Measurements from ENCODE around the gene RANBP1. TPM values are rescaled to one million over a fixed set of nuclear protein-coding genes. Genes with fewer than 3 reads are reported as not detected.

Gene RANBP1
- total and polyA plus RNA-seq, 12 donors, result 31.8 to 71.7 (median 39.0) TPM

DNA sequence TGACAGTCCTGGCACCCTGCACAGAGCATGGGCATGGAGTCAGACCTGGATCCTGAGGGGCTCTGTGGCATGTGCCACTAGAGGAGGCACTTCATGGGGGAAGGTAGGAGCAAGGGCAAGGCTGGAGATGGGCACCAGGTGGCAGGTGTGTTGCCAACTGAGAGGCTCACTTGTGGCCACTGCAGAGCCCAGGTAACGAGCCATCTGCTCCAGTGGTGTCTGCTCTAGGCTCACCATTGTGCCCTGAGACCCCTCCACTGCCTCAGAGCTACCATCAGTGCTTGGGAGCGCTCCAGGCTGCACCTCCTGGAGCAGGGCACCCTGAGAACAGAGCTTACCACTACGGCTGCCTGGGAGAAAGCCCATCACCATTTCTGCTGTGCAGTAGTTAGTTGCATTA is 14.4 kb downstream of the RANBP1 start:
- intact Hi-C loops (cut with DNase I), result loop anchor here in 1 of 10 donors (10.0 kb wide), 1 partner anchor 166 kb away; no protein-coding TSS in a partner anchor
- TF ChIP-seq, protein P1, sequence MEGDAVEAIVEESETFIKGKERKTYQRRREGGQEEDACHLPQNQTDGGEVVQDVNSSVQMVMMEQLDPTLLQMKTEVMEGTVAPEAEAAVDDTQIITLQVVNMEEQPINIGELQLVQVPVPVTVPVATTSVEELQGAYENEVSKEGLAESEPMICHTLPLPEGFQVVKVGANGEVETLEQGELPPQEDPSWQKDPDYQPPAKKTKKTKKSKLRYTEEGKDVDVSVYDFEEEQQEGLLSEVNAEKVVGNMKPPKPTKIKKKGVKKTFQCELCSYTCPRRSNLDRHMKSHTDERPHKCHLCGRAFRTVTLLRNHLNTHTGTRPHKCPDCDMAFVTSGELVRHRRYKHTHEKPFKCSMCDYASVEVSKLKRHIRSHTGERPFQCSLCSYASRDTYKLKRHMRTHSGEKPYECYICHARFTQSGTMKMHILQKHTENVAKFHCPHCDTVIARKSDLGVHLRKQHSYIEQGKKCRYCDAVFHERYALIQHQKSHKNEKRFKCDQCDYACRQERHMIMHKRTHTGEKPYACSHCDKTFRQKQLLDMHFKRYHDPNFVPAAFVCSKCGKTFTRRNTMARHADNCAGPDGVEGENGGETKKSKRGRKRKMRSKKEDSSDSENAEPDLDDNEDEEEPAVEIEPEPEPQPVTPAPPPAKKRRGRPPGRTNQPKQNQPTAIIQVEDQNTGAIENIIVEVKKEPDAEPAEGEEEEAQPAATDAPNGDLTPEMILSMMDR (IDR thresholded peaks at IDR 0.05), result no peak
- Histone ChIP-seq H3K36me3 (peaks cover 0 to 29% (median 11%) of the 10 kb centered on the region in 9 donors), H3K27ac (peak overlapping the region in 6 of 10 donors; percentile 89 to 100 (median 99)), H3K27me3 (no peaks in the 10 kb centered on the region), H3K9me3 (no peaks in the 10 kb centered on the region), H3K4me1 (peaks cover 27 to 52% (median 40%) of the 10 kb centered on the region in 9 donors), H3K4me3 (peak overlapping the region in 7 of 10 donors; percentile 85 to 100 (median 94))
- 77 to 82% methylated on average over 3 of the region's 3 CpGs for WGBS, 2 donors
- ATAC-seq (peak in 2 of 8 donors; percentile 1), DNase-seq (no peak)

DNA sequence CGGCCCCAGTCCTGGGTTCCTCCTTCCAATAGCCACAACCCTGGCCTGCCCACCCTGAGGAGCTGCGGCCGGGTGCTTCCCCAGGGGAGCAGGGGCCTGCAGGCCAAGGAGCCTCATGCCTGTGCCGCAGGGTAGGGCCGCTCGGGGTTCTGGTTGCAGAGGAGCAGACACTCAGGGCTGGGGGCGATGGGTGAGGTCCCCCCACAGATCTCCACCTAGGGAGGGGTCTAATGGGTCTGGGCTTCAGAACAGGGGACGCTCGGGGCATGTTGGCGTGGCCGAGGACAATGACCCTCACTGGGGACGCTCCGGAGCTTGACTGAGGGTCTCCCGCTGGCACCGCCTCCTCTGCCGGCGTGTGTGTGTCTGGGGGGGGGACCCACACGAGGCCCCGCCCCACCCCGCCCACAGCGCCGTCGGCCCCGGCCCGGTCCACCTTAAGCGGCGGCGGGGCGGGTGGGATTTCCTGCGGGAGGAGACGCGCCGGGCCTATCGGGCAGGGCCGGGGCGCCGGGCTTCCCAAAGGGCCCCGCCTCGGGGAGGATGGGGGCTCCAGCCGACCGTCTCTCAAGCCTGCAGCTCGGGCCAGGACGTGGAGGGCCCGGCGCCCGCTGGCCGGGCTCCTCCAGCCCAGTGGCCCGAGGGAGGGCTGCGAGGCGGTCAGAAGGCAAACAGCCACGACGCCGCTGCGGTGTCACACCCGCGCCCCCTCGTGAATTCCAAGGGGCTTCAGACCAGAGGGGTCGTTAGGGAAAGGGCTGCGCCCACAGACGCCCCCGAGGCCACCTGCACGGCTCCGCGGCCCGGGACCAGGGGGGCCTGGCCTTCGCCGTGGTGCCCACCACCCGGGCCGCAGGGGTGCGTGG is 15.1 kb downstream of the RANBP1 start:
- Histone ChIP-seq H3K9me3 (no peaks in the 10 kb centered on the region), H3K4me1 (peaks cover 34 to 58% (median 46%) of the 10 kb centered on the region in 9 donors), H3K36me3 (peaks cover 0 to 22% (median 5%) of the 10 kb centered on the region in 9 donors), H3K27me3 (no peaks in the 10 kb centered on the region), H3K4me3 (peak overlapping the region; percentile 85 to 100 (median 94)), H3K27ac (peak overlapping the region; percentile 89 to 100 (median 96))
- intact Hi-C loops (cut with DNase I), result loop anchor here in 1 of 10 donors (10.0 kb wide), 1 partner anchor 166 kb away; no protein-coding TSS in a partner anchor
- DNase-seq, result peak; percentile 88 to 92
- TF ChIP-seq, protein P1 (IDR thresholded peaks at IDR 0.05), result no peak
- WGBS, 2 donors, result 4% methylated on average over 66 to 70 of the region's 70 CpGs
- peak; percentile 79 to 94 (median 89) for ATAC-seq

DNA sequence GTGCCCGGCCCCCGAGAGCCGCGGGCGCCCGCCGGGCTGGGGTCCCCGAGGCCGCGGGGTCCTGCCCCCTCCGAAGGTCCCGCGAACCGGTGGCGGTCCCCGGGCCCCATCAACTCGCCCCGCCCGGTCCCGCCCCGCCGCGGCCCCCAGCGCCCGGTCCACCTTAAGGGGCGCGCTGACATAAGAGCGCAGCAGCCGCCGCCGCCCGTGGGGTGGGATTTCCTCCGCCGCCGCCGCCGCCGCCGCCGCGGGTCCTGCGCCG is 15.6 kb downstream of the RANBP1 start, which contains the start of gene ZDHHC8:
Gene ZDHHC8, plus strand, starts transcription at position 208 of the 262 bp plus-strand sequence. CDS start 144 bp downstream, outside the sequence.
- DNase-seq, result peak in 1 of 2 donors; percentile 67
- WGBS, 2 donors, result 0 to 1% methylated on average over 5 to 41 of the region's 43 CpGs
- Histone ChIP-seq H3K36me3 (peaks cover 0 to 17% (median 5%) of the 10 kb centered on the region in 9 donors), H3K9me3 (no peaks in the 10 kb centered on the region), H3K4me3 (peak within 1 kb of the TSS; percentile 85 to 100 (median 97)), H3K27me3 (no peaks in the 10 kb centered on the region), H3K4me1 (peaks cover 39 to 64% (median 52%) of the 10 kb centered on the region in 9 donors), H3K27ac (peak within 1 kb of the TSS; percentile 89 to 100 (median 96))
- intact Hi-C loops (cut with DNase I), result loop anchor here in 1 of 10 donors (10.0 kb wide), 1 partner anchor 167 kb away; no protein-coding TSS in a partner anchor
- TF ChIP-seq, protein P1 (IDR thresholded peaks at IDR 0.05), result no peak
- peak; percentile 0 to 86 (median 39) for ATAC-seq

DNA sequence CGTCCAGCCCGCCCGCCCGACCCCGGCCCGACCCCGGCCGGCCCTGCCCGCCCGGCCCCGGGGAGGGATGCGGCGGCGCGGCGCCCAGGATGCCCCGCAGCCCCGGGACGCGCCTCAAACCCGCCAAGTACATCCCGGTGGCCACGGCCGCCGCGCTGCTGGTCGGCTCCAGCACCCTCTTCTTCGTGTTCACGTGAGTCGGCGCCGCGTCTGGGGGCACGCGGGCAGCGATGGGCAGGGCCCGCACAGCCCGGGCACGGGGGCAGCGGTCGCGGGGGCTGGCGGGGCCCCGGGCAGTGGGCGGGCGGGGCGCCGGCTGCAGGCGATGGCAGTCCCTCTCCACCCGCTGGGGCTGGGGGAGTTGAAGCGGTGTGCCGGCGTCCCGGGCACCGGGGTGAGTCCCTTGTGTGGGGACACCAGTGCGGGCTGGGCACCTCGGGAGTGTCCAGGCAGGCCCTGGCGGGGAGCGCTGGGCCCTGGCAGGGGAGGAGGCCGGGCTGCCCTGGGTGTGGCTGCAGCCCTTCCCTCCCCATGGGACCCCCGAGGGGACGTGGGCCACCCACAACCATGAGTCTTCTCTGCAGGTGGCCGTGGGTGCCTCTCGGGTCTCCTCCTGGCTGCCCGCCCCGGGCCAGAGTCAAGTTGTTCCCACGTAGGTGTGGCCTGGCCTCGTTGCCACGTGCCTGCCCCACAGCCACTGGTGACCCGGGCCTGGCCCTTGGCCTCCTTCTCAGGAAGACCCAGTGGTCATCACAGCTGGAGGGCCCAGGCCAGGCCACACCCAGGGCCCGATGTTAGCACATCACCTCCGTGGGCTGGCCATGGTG is 16.2 kb downstream of the RANBP1 start:
- Histone ChIP-seq H3K36me3 (peaks cover 0 to 11% (median 5%) of the 10 kb centered on the region in 9 donors), H3K9me3 (no peaks in the 10 kb centered on the region), H3K4me3 (peak overlapping the region; percentile 82 to 99 (median 94)), H3K27me3 (no peaks in the 10 kb centered on the region), H3K4me1 (peaks cover 45 to 69% (median 57%) of the 10 kb centered on the region in 9 donors), H3K27ac (peak overlapping the region; percentile 28 to 100 (median 76))
- DNase-seq, result peak; percentile 38 to 46
- TF ChIP-seq, protein P1 (IDR thresholded peaks at IDR 0.05), result no peak
- intact Hi-C loops (cut with DNase I), result loop anchor here in 1 of 10 donors (10.0 kb wide), 1 partner anchor 167 kb away; no protein-coding TSS in a partner anchor
- 1 to 2% methylated on average over 57 to 72 of the region's 72 CpGs for WGBS, 2 donors
- peak in 2 of 8 donors; percentile 5 to 6 for ATAC-seq

All from heart right ventricle (tissue), 16 donors.